ENCODE data around the gene RCN1. TPM values are rescaled to one million over a fixed set of nuclear protein-coding genes. Genes with fewer than 3 reads are reported as not detected.

Gene RCN1
- total and polyA plus RNA-seq, 4 donors, result 35.9 to 58.1 (median 46.4) TPM

DNA sequence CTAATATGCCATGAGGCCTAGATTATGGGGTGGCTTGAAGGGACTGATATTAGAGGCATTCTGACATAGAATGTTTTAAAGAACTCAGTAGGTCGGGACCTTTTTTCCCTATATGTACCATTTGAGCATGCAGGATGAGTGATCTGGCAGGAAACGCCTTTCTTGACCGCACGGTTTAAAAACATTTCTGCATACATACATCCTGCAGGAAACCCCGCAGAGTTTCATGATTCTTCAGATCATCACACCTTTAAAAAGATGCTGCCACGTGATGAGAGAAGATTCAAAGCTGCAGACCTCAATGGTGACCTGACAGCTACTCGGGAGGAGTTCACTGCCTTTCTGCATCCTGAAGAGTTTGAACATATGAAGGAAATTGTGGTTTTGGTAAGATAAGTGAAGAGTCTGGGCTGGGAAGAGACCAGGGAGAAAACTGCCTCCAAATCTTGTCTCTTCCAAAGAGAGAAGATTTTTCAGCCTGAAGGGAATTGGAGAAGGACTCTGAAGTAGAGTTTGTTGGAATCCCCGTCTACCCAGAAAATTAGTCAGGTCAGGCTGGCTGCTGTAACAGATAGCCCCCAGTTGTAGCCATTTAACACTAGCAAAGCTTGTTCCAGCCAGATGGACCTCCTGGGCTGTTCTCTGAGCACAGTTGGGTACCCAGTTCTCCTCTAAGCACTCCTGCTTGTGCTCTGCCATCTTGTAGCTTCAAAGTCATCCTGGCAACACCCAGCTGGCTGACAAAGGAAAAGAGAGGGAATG lies 7.4 kb downstream of the RCN1 start (continued):
- TF ChIP-seq, protein P1, sequence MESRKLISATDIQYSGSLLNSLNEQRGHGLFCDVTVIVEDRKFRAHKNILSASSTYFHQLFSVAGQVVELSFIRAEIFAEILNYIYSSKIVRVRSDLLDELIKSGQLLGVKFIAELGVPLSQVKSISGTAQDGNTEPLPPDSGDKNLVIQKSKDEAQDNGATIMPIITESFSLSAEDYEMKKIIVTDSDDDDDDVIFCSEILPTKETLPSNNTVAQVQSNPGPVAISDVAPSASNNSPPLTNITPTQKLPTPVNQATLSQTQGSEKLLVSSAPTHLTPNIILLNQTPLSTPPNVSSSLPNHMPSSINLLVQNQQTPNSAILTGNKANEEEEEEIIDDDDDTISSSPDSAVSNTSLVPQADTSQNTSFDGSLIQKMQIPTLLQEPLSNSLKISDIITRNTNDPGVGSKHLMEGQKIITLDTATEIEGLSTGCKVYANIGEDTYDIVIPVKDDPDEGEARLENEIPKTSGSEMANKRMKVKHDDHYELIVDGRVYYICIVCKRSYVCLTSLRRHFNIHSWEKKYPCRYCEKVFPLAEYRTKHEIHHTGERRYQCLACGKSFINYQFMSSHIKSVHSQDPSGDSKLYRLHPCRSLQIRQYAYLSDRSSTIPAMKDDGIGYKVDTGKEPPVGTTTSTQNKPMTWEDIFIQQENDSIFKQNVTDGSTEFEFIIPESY (IDR thresholded peaks at IDR 0.05), result no peak
- TF ChIP-seq TAF1 (conservative IDR thresholded peaks at IDR 0.05) (no peak), NR2F2 (IDR thresholded peaks at IDR 0.05) (no peak), GABPA (IDR thresholded peaks at IDR 0.05 in 1 of 2, conservative IDR thresholded peaks at IDR 0.05 in 1 of 2) (no peak)

DNA sequence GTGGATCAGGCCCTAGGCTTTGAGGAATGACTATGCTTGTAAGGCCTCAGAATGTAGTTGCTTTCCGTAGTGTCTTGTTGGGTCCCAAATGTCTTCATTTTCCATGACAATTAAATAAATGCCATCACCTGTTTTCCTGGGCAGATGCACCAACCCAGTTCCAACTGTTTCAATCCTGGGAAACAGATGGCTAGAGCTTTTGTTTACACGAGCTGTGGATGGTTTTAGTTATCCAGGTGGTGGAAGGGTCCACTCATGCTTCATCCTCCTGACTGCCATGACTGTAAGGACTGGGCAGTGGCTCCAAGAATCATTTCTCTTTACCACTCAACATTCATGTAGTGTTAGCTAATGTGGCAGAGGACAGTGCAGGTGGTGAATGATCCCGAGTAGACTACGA lies 8.6 kb downstream of the RCN1 start:
- Histone ChIP-seq H3K27ac (ENCODE audit: low read depth in 1 of 2, low read length in 2 of 2) (no peak overlapping the region), H3K9me3 (ENCODE audit: control insufficient read depth in 4 of 4, low read length in 3 of 4) (no peaks in the 10 kb centered on the region), H3K4me1 (ENCODE audit: control insufficient read depth in 4 of 4, insufficient read depth in 4 of 4, low read length in 3 of 4) (peaks cover 0 to 7% (median 2%) of the 10 kb centered on the region in 4 donors), H3K4me3 (ENCODE audit: low read depth in 1 of 3, low read length in 3 of 3) (no peak overlapping the region), H3K36me3 (ENCODE audit: control insufficient read depth in 4 of 4, insufficient read depth in 3 of 4, low read depth in 1 of 4, low read length in 3 of 4) (peaks cover 5 to 36% (median 24%) of the 10 kb centered on the region in 4 donors), H3K27me3 (ENCODE audit: control insufficient read depth in 4 of 4, insufficient read depth in 4 of 4, low read length in 3 of 4) (no peaks in the 10 kb centered on the region), H3K9ac (ENCODE audit: low read depth in 1 of 2, low read length in 2 of 2) (no peak overlapping the region)
- TF ChIP-seq RAD21 (IDR thresholded peaks at IDR 0.05), result no peak
- TF ChIP-seq TAF1 (conservative IDR thresholded peaks at IDR 0.05), result no peak
- TF ChIP-seq, protein P2, sequence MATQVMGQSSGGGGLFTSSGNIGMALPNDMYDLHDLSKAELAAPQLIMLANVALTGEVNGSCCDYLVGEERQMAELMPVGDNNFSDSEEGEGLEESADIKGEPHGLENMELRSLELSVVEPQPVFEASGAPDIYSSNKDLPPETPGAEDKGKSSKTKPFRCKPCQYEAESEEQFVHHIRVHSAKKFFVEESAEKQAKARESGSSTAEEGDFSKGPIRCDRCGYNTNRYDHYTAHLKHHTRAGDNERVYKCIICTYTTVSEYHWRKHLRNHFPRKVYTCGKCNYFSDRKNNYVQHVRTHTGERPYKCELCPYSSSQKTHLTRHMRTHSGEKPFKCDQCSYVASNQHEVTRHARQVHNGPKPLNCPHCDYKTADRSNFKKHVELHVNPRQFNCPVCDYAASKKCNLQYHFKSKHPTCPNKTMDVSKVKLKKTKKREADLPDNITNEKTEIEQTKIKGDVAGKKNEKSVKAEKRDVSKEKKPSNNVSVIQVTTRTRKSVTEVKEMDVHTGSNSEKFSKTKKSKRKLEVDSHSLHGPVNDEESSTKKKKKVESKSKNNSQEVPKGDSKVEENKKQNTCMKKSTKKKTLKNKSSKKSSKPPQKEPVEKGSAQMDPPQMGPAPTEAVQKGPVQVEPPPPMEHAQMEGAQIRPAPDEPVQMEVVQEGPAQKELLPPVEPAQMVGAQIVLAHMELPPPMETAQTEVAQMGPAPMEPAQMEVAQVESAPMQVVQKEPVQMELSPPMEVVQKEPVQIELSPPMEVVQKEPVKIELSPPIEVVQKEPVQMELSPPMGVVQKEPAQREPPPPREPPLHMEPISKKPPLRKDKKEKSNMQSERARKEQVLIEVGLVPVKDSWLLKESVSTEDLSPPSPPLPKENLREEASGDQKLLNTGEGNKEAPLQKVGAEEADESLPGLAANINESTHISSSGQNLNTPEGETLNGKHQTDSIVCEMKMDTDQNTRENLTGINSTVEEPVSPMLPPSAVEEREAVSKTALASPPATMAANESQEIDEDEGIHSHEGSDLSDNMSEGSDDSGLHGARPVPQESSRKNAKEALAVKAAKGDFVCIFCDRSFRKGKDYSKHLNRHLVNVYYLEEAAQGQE (IDR thresholded peaks at IDR 0.05), result no peak
- no peak for TF ChIP-seq SP1 (IDR thresholded peaks at IDR 0.05)
- no peak for TF ChIP-seq RXRA (IDR thresholded peaks at IDR 0.05)
- TF ChIP-seq FOXA1 (IDR thresholded peaks at IDR 0.05), result no peak
- TF ChIP-seq, protein P3, sequence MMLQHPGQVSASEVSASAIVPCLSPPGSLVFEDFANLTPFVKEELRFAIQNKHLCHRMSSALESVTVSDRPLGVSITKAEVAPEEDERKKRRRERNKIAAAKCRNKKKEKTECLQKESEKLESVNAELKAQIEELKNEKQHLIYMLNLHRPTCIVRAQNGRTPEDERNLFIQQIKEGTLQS (IDR thresholded peaks at IDR 0.05), result no peak
- no peak for TF ChIP-seq YY1 (IDR thresholded peaks at IDR 0.05)
- WGBS, result 95% methylated on average over 4 of the region's 4 CpGs
- no peak for DNase-seq (ENCODE audit: low spot score)

DNA sequence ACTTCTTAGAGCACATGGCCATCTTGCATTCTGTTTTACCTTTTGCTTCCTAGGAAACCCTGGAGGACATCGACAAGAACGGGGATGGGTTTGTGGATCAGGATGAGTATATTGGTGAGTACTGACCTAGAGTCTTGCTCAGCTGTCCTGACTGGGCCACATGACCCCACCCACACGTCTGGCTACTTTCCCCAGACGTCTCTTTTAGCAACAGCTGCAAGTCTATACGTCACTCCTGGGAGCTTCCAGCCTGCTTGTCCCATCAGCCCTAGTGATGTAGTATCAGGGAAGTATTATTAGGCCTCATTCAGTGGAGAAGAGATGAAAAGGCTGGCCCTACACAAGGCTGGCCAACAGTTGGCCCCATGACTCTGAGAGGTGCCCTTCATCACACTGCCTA lies 9.6 kb downstream of the RCN1 start:
- Histone ChIP-seq H3K27ac (ENCODE audit: low read depth in 1 of 2, low read length in 2 of 2) (no peak overlapping the region), H3K9me3 (ENCODE audit: control insufficient read depth in 4 of 4, low read length in 3 of 4) (no peaks in the 10 kb centered on the region), H3K4me3 (ENCODE audit: low read depth in 1 of 3, low read length in 3 of 3) (no peak overlapping the region), H3K9ac (ENCODE audit: low read depth in 1 of 2, low read length in 2 of 2) (no peak overlapping the region), H3K4me1 (ENCODE audit: control insufficient read depth in 4 of 4, insufficient read depth in 4 of 4, low read length in 3 of 4) (peaks cover 0 to 7% (median 2%) of the 10 kb centered on the region in 4 donors), H3K36me3 (ENCODE audit: control insufficient read depth in 4 of 4, insufficient read depth in 3 of 4, low read depth in 1 of 4, low read length in 3 of 4) (peaks cover 5 to 36% (median 24%) of the 10 kb centered on the region in 4 donors), H3K27me3 (ENCODE audit: control insufficient read depth in 4 of 4, insufficient read depth in 4 of 4, low read length in 3 of 4) (no peaks in the 10 kb centered on the region)
- DNase-seq (ENCODE audit: low spot score), result no peak
- 90% methylated on average over 5 of the region's 5 CpGs for WGBS
- no peak for TF ChIP-seq FOXA2 (IDR thresholded peaks at IDR 0.05)
